GM21381 (cell line): ENCODE results near the gene UPF3A.
"Not testable (repeated sequence)": the region's sequence is repeated elsewhere in the genome, so short reads cannot be mapped to it uniquely, and the experiment has no call there.

Source experiments
- ATAC-seq: cut with Tn5 transposase; IDR thresholded peaks from one replicate; pipeline ENCODE4 v1.9.1; 2021; ENCODE audit warnings: mild to moderate bottlenecking, moderate library complexity; ENCODE audit not compliant: unreplicated experiment

Gene UPF3A, protein sequence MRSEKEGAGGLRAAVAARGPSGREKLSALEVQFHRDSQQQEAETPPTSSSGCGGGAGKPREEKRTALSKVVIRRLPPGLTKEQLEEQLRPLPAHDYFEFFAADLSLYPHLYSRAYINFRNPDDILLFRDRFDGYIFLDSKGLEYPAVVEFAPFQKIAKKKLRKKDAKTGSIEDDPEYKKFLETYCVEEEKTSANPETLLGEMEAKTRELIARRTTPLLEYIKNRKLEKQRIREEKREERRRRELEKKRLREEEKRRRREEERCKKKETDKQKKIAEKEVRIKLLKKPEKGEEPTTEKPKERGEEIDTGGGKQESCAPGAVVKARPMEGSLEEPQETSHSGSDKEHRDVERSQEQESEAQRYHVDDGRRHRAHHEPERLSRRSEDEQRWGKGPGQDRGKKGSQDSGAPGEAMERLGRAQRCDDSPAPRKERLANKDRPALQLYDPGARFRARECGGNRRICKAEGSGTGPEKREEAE

DNA sequence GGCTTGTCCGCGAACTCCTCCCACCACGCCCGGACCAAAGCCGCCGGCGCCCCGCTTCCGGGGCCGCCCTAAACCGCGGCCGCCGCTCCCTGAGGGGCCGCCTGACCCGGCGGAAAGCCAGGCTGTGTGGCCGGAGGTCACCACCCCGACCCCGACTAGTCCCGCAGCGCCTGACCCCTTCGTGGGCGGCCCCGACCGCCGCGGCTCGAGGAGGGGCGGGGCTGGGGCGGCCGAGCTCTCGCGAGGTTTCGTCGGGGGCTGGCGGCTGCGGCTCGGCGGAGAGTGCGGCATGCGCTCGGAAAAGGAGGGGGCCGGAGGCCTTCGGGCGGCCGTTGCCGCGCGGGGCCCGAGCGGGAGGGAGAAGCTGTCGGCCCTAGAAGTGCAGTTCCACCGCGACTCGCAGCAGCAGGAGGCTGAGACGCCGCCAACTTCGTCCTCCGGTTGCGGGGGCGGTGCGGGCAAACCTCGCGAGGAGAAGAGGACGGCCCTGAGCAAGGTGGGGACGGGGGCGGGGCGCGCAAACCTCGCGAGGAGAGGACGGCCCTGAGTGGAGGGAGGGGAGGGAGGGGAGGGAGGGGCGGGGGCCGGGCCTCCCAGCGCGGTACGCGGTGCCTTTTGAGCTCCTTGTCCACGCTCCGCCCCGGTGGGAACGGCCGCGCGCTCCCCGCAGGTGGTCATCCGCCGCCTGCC is at the start of gene UPF3A:
TSS of gene UPF3A (plus strand) at position 251 of the 690 bp plus-strand sequence. CDS start at position 290, 39 bp downstream.
- peak; percentile 69 for ATAC-seq

GRCh38 chr13:114231886-114232285 is 49.5 kb upstream of the UPF3A start:
- ATAC-seq, result no peak

GRCh38 chr13:114234266-114234644 is 47.1 kb upstream of the UPF3A start:
- ATAC-seq, result no peak

GRCh38 chr13:114234645-114235421 is 46.6 kb upstream of the UPF3A start, which contains the start of gene CDC16:
Gene CDC16 (plus strand): TSS chr13:114234897. CDS start chr13:114235085, 188 bp downstream.
- ATAC-seq, result peak; percentile 91

DNA sequence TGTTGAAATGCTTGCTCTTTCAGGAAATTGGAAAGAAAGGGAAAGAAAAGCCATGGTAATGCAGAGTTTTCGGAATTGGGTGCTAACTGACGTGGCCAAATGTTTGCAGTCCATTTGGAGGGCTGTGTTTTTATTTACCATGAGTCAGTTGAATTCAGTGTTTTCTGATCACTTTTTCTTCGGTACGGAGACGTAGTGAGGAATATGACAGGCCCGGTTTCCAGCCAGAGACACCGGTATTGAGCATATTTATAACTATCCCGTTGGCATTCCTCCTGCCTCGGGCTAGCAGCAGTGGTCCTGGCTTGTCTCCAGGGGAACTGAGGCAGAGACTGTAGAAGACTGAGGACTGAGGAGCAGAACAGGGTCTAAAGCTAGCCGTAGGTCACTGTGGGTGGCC is 45.7 kb upstream of the UPF3A start:
- no peak for ATAC-seq

DNA sequence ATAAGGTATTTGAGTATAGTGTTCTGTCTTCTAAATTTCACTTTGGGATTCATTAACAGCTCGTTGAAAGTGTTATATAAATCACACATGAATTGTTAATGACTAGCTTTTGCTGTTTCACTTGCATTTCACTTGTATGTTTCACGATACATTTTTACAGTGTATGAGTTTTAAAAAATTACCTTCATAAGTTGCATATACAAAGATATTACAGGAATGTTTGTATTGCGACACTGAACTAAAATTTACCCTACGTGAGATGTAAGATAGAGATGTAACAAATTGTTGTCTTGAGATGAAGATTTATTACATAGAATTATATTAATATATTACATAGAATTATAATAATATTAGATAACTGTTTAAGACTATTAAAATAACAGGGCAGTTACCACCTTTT is 45.2 kb upstream of the UPF3A start:
- ATAC-seq, result no peak

DNA sequence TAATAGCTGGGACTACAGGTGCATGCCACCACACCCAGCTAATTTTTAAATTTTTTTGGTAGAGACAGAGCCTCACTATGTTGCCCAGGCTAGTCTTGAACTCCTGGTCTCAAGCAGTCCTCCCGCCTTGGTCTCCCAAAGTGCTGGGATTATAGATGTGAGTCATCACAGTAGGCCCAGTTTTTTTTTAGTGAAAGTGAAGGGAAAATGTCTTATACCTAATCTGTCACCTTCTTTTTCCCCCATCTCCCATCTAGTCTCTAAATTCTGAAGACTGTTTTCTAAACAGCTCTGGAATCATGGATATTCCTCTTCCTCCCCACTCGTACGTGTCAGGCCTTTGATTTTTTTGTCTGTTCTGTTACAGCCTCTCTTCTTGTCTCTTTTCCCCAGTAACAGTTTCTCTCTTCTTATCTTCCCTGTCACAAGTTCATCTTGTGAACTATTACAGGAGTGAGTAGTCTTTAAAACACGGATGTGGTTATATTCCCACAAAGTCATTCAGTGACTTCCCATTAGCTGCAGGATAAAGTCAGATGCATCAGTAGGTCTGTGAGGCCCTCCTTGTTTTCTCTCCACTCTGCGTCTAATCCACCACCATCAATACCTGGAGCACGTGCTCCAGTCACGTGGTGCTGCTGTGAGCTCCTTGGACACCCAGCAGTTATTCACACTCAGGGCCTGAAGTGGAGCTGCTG is 43.8 kb upstream of the UPF3A start:
- no peak for ATAC-seq

DNA sequence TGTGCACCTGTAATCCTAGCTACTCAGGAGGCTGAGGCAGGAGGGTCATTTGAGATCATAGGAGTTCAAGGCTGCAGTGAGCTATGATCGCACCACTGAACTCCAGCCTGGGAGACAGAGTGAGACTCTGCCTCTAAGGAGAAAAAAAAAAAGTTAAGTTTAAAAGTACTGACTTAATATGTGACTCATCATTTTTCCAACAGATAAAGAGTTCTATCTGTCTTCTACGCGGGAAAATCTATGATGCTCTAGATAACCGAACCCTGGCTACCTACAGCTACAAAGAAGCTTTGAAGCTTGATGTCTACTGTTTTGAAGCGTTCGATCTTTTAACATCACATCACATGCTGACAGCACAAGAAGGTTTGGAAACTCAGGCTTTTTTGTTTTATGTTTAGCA is 39.5 kb upstream of the UPF3A start:
- no peak for ATAC-seq

DNA sequence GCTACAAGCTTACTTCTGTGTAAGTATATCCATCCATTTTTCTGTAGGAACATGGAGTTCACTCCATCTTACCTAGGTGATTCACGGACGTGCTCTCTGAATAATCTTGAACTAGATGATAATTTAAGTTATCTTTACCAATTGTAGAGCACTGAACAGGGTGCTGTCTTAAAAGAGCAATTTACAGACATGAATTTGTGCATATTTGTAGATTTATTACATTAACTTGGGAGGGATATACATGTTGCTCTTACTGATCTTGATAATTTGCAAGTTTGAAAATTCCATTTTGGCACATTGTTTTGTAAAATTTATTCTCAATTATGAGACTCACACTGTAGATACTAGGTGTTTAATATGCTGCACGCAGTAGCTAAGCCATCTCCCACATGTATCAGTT is 37.4 kb upstream of the UPF3A start:
- ATAC-seq, result no peak

GRCh38 chr13:114244637-114245036 is 36.8 kb upstream of the UPF3A start:
- ATAC-seq, result no peak

DNA sequence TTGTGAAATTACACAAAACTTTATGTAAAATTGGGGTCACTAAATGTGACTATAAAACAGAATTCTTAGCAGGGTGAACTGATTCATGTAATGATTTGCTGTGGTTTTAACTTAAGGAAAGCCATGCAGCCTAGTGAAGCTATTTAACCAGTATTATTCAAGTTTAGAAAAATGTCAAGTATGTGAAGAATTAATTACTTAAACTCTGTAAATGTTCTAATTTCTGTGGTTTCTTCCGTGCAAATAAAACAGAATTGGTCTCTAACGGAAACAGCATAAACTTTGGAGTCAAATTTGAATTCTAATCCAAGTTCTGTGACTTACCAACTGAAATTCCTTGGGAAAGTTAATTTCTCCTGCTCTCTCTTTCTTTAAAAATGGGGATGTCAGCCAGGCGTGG is 33.4 kb upstream of the UPF3A start:
- ATAC-seq, result no peak

GRCh38 chr13:114249077-114249476 is 32.3 kb upstream of the UPF3A start:
- ATAC-seq, result no peak

DNA sequence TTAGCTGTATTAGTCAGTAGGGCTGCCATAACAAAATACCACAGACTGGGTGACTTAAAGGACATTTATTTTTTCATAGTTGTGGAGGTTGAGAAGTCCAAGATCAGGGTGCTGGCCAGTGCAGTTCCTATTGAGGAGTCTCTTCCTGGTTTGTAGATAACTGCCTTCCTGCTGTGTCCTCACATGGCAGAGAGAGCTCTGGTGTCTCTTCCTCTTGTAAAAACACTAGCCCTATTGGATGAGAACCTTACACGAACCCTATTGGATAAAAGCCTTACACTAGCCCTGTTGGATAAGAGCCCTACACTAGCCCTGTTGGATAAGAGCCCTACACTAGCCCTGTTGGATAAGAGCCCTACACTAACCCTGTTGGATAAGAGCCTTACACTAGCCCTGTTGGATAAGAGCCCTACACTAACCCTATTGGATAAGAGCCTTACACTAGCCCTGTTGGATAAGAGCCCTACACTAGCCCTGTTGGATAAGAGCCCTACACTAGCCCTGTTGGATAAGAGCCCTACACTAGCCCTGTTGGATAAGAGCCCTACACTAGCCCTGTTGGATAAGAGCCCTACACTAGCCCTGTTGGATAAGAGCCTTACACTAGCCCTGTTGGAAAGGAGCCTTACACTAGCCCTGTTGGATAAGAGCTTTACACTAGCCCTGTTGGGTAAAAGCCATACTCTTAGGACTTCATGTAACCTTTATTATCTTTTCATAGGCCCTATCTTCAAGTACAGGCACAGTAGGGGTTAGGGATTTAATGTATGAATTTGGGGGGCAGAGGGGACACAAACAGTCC is 29.6 kb upstream of the UPF3A start:
- ATAC-seq, result not testable (repeated sequence)

DNA sequence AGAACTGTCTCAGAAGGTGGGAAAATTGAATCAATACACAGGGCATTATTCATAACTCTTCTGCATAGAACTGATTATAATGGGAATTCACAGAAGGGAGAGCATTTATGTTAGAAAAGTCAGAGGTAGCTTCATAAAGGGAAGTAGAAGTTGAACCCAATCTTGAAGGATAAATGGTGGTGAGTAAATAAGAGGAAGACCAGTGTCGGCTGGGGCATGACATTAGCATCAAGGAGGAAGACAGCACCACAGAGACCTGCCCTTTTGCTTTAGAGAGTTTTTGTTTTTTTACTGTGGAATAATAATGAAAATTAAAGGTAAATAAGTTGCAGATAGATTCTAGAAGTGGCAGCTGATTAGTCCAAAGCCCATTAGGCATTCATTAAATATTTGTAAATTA is 24.9 kb upstream of the UPF3A start:
- ATAC-seq, result no peak

DNA sequence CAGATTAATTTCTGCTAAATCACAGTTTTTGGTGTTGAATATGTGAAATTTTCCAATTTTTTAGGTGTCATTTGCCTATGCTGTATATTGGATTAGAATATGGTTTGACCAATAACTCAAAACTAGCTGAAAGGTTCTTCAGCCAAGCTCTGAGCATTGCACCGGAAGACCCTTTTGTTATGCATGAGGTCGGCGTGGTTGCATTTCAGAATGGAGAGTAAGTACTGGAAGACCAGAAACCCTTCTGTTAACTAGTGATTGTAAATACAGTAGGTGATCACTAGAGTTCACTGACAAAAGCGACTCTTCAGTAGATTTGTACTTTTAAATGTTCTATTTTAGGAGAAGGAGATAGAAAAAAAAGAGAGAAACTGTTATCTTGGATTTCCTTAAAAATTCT is 24.4 kb upstream of the UPF3A start:
- no peak for ATAC-seq

DNA sequence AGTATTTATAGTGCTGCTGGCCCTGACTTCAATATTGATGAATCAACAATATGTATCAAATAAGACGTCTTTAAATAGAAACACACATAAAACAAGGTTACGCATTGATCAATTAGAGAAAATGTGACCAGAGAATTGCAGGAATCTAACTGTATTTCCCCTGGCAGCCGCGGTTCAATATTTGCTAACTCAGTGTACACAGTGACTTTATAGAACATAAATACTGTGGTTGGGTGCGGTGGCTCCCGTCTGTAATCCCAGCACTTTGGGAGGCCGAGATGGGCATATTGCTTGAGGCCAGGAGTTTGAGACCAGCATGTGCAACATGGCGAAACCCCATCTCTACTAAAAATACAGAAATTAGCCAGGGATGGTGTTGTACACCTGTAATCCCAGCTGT is 22.8 kb upstream of the UPF3A start:
- ATAC-seq, result no peak

DNA sequence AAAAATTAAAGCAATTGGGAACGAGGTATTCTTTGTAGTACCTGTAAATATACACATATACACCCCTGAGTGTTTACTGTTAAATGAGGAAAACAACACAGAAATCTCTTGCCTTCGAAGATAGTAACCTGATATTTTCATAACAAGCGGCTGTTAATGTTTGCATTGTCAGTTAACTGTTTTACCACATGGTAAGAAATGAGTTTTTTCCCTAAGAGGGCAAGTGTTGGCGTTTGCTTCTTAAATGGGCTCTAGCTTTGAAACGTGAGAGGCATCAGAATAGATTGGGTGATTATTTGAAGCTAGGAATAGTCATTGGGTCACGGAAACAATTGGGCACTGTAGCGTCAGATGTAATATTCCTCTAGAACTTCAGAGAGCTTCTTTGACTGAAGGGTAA is 22.0 kb upstream of the UPF3A start:
- ATAC-seq, result no peak

- no peak for ATAC-seq
Observed at GRCh38 chr13:114259974-114260373, 21.4 kb upstream of the UPF3A start.

DNA sequence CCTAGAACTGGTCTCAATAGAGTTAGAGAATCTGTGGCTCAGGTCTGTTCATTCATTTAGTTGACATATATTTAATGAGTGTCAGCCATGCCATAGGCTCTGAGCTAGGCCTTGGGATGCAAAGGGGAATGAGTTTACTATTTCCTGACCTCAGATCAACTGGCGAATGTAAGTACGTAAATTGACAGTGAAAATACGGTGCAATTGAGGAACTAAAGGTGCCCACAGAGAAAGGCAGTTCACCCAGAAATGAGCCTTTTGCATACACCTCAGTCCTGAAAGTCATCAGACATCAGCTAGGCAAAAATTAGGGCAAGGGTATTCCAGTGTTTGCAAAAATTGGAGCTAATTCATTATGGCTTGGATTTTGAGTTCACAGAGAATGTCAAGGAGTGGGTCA is 20.6 kb upstream of the UPF3A start:
- ATAC-seq, result no peak
